ENCODE results near the gene LRRFIP1.
A peak's percentile ranks its signal among the peaks of the same experiment; 100 is the strongest.
"Not testable (repeated sequence)": the region's sequence is repeated elsewhere in the genome, so short reads cannot be mapped to it uniquely, and the experiment has no call there.

The LRRFIP1 gene

GRCh38 chr2:237774811-237775553 is 147.6 kb downstream of the LRRFIP1 start:
- DNase-seq = peak; percentile 11 to 26 (median 24)
- no peaks in the 10 kb centered on the region for H3K27me3 Mint-ChIP-seq

GRCh38 chr2:237779521-237779920 is 152.1 kb downstream of the LRRFIP1 start:
- DNase-seq (no peak), ATAC-seq (replicated peaks) (no peak)
- H3K9me3 Mint-ChIP-seq = no peaks in the 10 kb centered on the region
- H3K27ac Mint-ChIP-seq = no peak overlapping the region
- no peak overlapping the region for H3K4me3 Mint-ChIP-seq
- H3K36me3 Mint-ChIP-seq (ENCODE audit: insufficient read depth) = peaks cover 69% of the 10 kb centered on the region
- H3K27me3 Mint-ChIP-seq = no peaks in the 10 kb centered on the region
- H3K4me1 Mint-ChIP-seq (ENCODE audit: low read depth in 2 of 2) = peaks cover 5 to 7% of the 10 kb centered on the region in 2 donors

More at GRCh38 chr2:237774811-237775553, 147.6 kb downstream of the LRRFIP1 start:
- ATAC-seq (replicated peaks) = peak; percentile 60
- peaks cover 5 to 7% of the 10 kb centered on the region in 2 donors for H3K4me1 Mint-ChIP-seq (ENCODE audit: low read depth in 2 of 2)
- H3K9me3 Mint-ChIP-seq = no peaks in the 10 kb centered on the region
- H3K27ac Mint-ChIP-seq = peak overlapping the region; percentile 38 to 41
- H3K4me3 Mint-ChIP-seq = no peak overlapping the region
- peaks cover 90% of the 10 kb centered on the region for H3K36me3 Mint-ChIP-seq (ENCODE audit: insufficient read depth)

GRCh38 chr2:237782181-237782580 is 154.8 kb downstream of the LRRFIP1 start:
- no peak overlapping the region for H3K4me3 Mint-ChIP-seq
- peaks cover 0 to 4% of the 10 kb centered on the region in 2 donors for H3K4me1 Mint-ChIP-seq (ENCODE audit: low read depth in 2 of 2)
- no peak for DNase-seq
- peaks cover 53% of the 10 kb centered on the region for H3K36me3 Mint-ChIP-seq (ENCODE audit: insufficient read depth)
- H3K27me3 Mint-ChIP-seq = no peaks in the 10 kb centered on the region
- H3K27ac Mint-ChIP-seq = peak overlapping the region in 1 of 2 donors; percentile 63
- H3K9me3 Mint-ChIP-seq = peaks cover 0 to 7% of the 10 kb centered on the region in 2 donors
- ATAC-seq (replicated peaks) = no peak

GRCh38 chr2:237783678-237784077 is 156.3 kb downstream of the LRRFIP1 start:
- peaks cover 43% of the 10 kb centered on the region for H3K36me3 Mint-ChIP-seq (ENCODE audit: insufficient read depth)
- not testable (repeated sequence) for ATAC-seq (replicated peaks)

GRCh38 chr2:237786936-237787335 is 159.5 kb downstream of the LRRFIP1 start:
- peaks cover 19% of the 10 kb centered on the region for H3K36me3 Mint-ChIP-seq (ENCODE audit: insufficient read depth)
- H3K27ac Mint-ChIP-seq = no peak overlapping the region
- no peak for ATAC-seq (replicated peaks)
- no peaks in the 10 kb centered on the region for H3K27me3 Mint-ChIP-seq
- H3K4me3 Mint-ChIP-seq = no peak overlapping the region
- H3K9me3 Mint-ChIP-seq = peaks cover 0 to 7% of the 10 kb centered on the region in 2 donors
- H3K4me1 Mint-ChIP-seq (ENCODE audit: low read depth in 2 of 2) = peaks cover 3 to 8% of the 10 kb centered on the region in 2 donors
- DNase-seq = no peak

More at GRCh38 chr2:237783678-237784077, 156.3 kb downstream of the LRRFIP1 start:
- DNase-seq; H3K27me3 Mint-ChIP-seq; H3K27ac Mint-ChIP-seq; H3K4me3 Mint-ChIP-seq; H3K9me3 Mint-ChIP-seq; H3K4me1 Mint-ChIP-seq (ENCODE audit: low read depth in 2 of 2): not testable (repeated sequence)

- DNase-seq (no peak), ATAC-seq (replicated peaks) (no peak)
- Mint-ChIP-seq H3K9me3 (peaks cover 0 to 7% of the 10 kb centered on the region in 2 donors), H3K4me3 (no peak overlapping the region), H3K27me3 (no peaks in the 10 kb centered on the region), H3K27ac (peak overlapping the region in 1 of 2 donors; percentile 6), H3K4me1 (ENCODE audit: low read depth in 2 of 2) (peaks cover 3 to 8% of the 10 kb centered on the region in 2 donors), H3K36me3 (ENCODE audit: insufficient read depth) (peaks cover 19% of the 10 kb centered on the region)
Observed at GRCh38 chr2:237790353-237790752, 163.0 kb downstream of the LRRFIP1 start.

- no peak for DNase-seq
- Mint-ChIP-seq H3K4me1 (ENCODE audit: low read depth in 2 of 2) (peaks cover 3 to 8% of the 10 kb centered on the region in 2 donors), H3K9me3 (no peaks in the 10 kb centered on the region)
Observed at GRCh38 chr2:237791977-237792727, 164.8 kb downstream of the LRRFIP1 start.

GRCh38 chr2:237797253-237797652 is 169.9 kb downstream of the LRRFIP1 start:
- Mint-ChIP-seq H3K36me3 (ENCODE audit: insufficient read depth) (peaks cover 9% of the 10 kb centered on the region), H3K27ac (no peak overlapping the region), H3K4me1 (ENCODE audit: low read depth in 2 of 2) (no peaks in the 10 kb centered on the region), H3K9me3 (no peaks in the 10 kb centered on the region), H3K4me3 (no peak overlapping the region), H3K27me3 (no peaks in the 10 kb centered on the region)
- ATAC-seq (replicated peaks) (no peak), DNase-seq (no peak)

More at GRCh38 chr2:237791977-237792727, 164.8 kb downstream of the LRRFIP1 start:
- H3K27ac Mint-ChIP-seq = peak overlapping the region; percentile 8 to 55
- peaks cover 16% of the 10 kb centered on the region for H3K36me3 Mint-ChIP-seq (ENCODE audit: insufficient read depth)
- ATAC-seq (replicated peaks) = no peak
- no peak overlapping the region for H3K4me3 Mint-ChIP-seq
- H3K27me3 Mint-ChIP-seq = no peaks in the 10 kb centered on the region

- Mint-ChIP-seq H3K27ac (no peak within 1 kb of the TSS), H3K4me3 (no peak within 1 kb of the TSS), H3K36me3 (ENCODE audit: insufficient read depth) (peaks cover 9% of the 10 kb centered on the region), H3K9me3 (no peaks in the 10 kb centered on the region), H3K4me1 (ENCODE audit: low read depth in 2 of 2) (no peaks in the 10 kb centered on the region), H3K27me3 (no peaks in the 10 kb centered on the region)
- DNase-seq (no peak), ATAC-seq (replicated peaks) (no peak)
Observed at GRCh38 chr2:237798236-237799059, 171.1 kb downstream of the LRRFIP1 start, which contains the start of gene RBM44. RBM44 (plus strand) TSS chr2:237798779; CDS start chr2:237813610, 14,831 bp downstream.

- Mint-ChIP-seq H3K36me3 (ENCODE audit: insufficient read depth) (peaks cover 9% of the 10 kb centered on the region), H3K27ac (no peak overlapping the region)
- no peak for ATAC-seq (replicated peaks)
Observed at GRCh38 chr2:237799060-237799428, 171.7 kb downstream of the LRRFIP1 start.

GRCh38 chr2:237801466-237801865 is 174.1 kb downstream of the LRRFIP1 start:
- Mint-ChIP-seq H3K36me3 (ENCODE audit: insufficient read depth) (peaks cover 6% of the 10 kb centered on the region), H3K4me3 (no peak overlapping the region), H3K27me3 (no peaks in the 10 kb centered on the region), H3K4me1 (ENCODE audit: low read depth in 2 of 2) (no peaks in the 10 kb centered on the region), H3K9me3 (no peaks in the 10 kb centered on the region), H3K27ac (no peak overlapping the region)
- DNase-seq = no peak
- ATAC-seq (replicated peaks) = no peak

More at GRCh38 chr2:237799060-237799428, 171.7 kb downstream of the LRRFIP1 start:
- Mint-ChIP-seq H3K4me1 (ENCODE audit: low read depth in 2 of 2) (no peaks in the 10 kb centered on the region), H3K4me3 (no peak overlapping the region), H3K9me3 (no peaks in the 10 kb centered on the region), H3K27me3 (no peaks in the 10 kb centered on the region)
- no peak for DNase-seq

GRCh38 chr2:237806334-237806733 is 178.9 kb downstream of the LRRFIP1 start:
- Mint-ChIP-seq H3K4me3 (no peak overlapping the region), H3K27ac (no peak overlapping the region), H3K4me1 (ENCODE audit: low read depth in 2 of 2) (no peaks in the 10 kb centered on the region), H3K27me3 (no peaks in the 10 kb centered on the region), H3K9me3 (no peaks in the 10 kb centered on the region), H3K36me3 (ENCODE audit: insufficient read depth) (peaks cover 1% of the 10 kb centered on the region)
- no peak for DNase-seq
- ATAC-seq (replicated peaks) = no peak

GRCh38 chr2:237815637-237816036 is 188.2 kb downstream of the LRRFIP1 start:
- Mint-ChIP-seq H3K4me1 (ENCODE audit: low read depth in 2 of 2) (no peaks in the 10 kb centered on the region), H3K36me3 (ENCODE audit: insufficient read depth) (no peaks in the 10 kb centered on the region), H3K27me3 (no peaks in the 10 kb centered on the region), H3K4me3 (no peak overlapping the region), H3K27ac (no peak overlapping the region), H3K9me3 (no peaks in the 10 kb centered on the region)
- DNase-seq (no peak), ATAC-seq (replicated peaks) (no peak)
